Vagina (tissue), 2 donors: ENCODE measurements around the gene NMBR.

ENCODE experiments used
- POLR2A ChIP-seq, 2 donors: fragments of 450-650 bp; IDR thresholded peaks; one replicate each; pipeline ENCODE4 v1.6.1; 2017; ENCODE audit warnings: antibody characterized with exemption in 2 of 2, mild to moderate bottlenecking in 2 of 2, moderate library complexity in 2 of 2
- POLR2AphosphoS5 ChIP-seq, 2 donors: sonication (generic); formaldehyde crosslinking; IDR thresholded peaks; one replicate each; pipeline ENCODE4 v1.9.0; 2017; ENCODE audit warnings: antibody characterized with exemption in 2 of 2, mild to moderate bottlenecking in 2 of 2, low read depth in 1 of 2; ENCODE audit not compliant: insufficient read depth in 1 of 2
- TF ChIP-seq, protein P1 (sequence below), 3 experiments: fragments of 450-650 bp in 2 of 3; fragments of 200-600 bp in 1 of 3; sonication (generic) in 1 of 3; IDR thresholded peaks; one replicate each; pipeline ENCODE4 v1.5.1; 2017 to 2019; ENCODE audit warnings: antibody characterized with exemption in 3 of 3, mild to moderate bottlenecking in 2 of 3, moderate library complexity in 2 of 3

DNA sequence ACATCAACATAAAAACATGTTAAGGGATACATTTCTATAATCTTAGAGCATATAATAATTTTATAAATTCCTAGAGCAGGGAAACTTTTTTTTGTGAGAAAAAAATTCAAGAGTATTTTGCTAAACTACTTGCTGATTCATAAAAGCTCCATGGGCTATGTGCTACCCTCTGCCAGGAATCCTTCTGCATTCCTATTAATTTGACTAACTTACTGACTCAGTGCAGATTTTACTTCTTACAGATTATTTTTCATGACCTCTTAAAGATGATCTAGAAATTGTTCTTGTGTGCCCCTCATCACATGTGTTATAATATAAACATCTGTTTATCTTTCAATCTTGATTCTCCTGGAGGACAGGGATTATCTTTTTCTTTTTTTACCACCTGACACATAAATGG, 5.8 kb upstream of the NMBR start:
- TF ChIP-seq POLR2A (IDR thresholded peaks at IDR 0.05) (no peak), POLR2AphosphoS5 (IDR thresholded peaks at IDR 0.05; ENCODE audit: insufficient read depth in 1 of 2, low read depth in 1 of 2) (no peak)
- TF ChIP-seq, protein P1, sequence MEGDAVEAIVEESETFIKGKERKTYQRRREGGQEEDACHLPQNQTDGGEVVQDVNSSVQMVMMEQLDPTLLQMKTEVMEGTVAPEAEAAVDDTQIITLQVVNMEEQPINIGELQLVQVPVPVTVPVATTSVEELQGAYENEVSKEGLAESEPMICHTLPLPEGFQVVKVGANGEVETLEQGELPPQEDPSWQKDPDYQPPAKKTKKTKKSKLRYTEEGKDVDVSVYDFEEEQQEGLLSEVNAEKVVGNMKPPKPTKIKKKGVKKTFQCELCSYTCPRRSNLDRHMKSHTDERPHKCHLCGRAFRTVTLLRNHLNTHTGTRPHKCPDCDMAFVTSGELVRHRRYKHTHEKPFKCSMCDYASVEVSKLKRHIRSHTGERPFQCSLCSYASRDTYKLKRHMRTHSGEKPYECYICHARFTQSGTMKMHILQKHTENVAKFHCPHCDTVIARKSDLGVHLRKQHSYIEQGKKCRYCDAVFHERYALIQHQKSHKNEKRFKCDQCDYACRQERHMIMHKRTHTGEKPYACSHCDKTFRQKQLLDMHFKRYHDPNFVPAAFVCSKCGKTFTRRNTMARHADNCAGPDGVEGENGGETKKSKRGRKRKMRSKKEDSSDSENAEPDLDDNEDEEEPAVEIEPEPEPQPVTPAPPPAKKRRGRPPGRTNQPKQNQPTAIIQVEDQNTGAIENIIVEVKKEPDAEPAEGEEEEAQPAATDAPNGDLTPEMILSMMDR (IDR thresholded peaks at IDR 0.05) = no peak
